SU-DHL-6 (cell line): ENCODE measurements around the gene WDR54.

Experiments used
- H2AFZ ChIP-seq: fragments of 200-600 bp; sonication (generic); 2 replicates; pipeline ENCODE4 v1.6.1; 2014; ENCODE audit warnings: low read depth, mild to moderate bottlenecking, moderate library complexity, mixed read lengths, antibody characterized with exemption, low read length; ENCODE audit not compliant: severe bottlenecking
- H3F3A ChIP-seq: fragments of 200-600 bp; shearing (Covaris generic); 2 replicates; pipeline ENCODE4 v1.6.0; 2016; ENCODE audit warnings: antibody characterized with exemption, mild to moderate bottlenecking; ENCODE audit not compliant: insufficient read depth
- H3K27ac ChIP-seq: fragments of 200-600 bp; sonication (generic); 2 replicates; pipeline ENCODE4 v1.5.1; 2016; ENCODE audit warnings: low read depth, mild to moderate bottlenecking, low read length, moderate library complexity, mixed read lengths
- H3K27me3 ChIP-seq: fragments of 200-600 bp; sonication (generic), shearing (Covaris generic); 2 replicates; pipeline ENCODE4 v1.6.0; 2014; ENCODE audit warnings: mild to moderate bottlenecking, low read length
- H3K36me3 ChIP-seq: fragments of 200-600 bp; sonication (generic); 2 replicates; pipeline ENCODE4 v1.6.1; 2014; ENCODE audit warnings: mild to moderate bottlenecking, low read length, mixed read lengths
- H3K4me2 ChIP-seq: fragments of 300-600, 200-600 bp; shearing (Covaris generic), sonication (generic); 2 replicates; pipeline ENCODE4 v1.6.0; 2014; ENCODE audit warnings: low read length, low read depth, mild to moderate bottlenecking; ENCODE audit not compliant: poor library complexity, severe bottlenecking
- H3K4me3 ChIP-seq: fragments of 200-600 bp; sonication (generic); 2 replicates; pipeline ENCODE4 v1.5.1; 2014; ENCODE audit warnings: antibody characterized with exemption, low read length, mild to moderate bottlenecking, mixed read lengths; ENCODE audit not compliant: insufficient read depth, poor library complexity, severe bottlenecking
- H3K79me2 ChIP-seq: fragments of 200-600 bp; sonication (generic); 2 replicates; pipeline ENCODE4 v1.6.1; 2014; ENCODE audit warnings: mild to moderate bottlenecking, low read length, moderate library complexity; ENCODE audit not compliant: insufficient read depth
- H3K9ac ChIP-seq: fragments of 200-600 bp; sonication (generic); 2 replicates; pipeline ENCODE4 v1.7.0; 2014; ENCODE audit warnings: mild to moderate bottlenecking, low read length
- H3K9me2 ChIP-seq: fragments of 200-600 bp; sonication (generic); replicated peaks from 2 replicates; pipeline ENCODE4 v1.6.1; 2014; ENCODE audit warnings: low read length; ENCODE audit not compliant: insufficient read depth
- H3K9me3 ChIP-seq: fragments of 200-600 bp; sonication (generic); 2 replicates; pipeline ENCODE4 v1.6.1; 2014; ENCODE audit warnings: low read length, mixed read lengths; ENCODE audit not compliant: insufficient read depth
- H4K20me1 ChIP-seq: fragments of 200-600 bp; sonication (generic); 2 replicates; pipeline ENCODE4 v1.6.1; 2014; ENCODE audit warnings: low read depth, mild to moderate bottlenecking, antibody characterized with exemption, low read length, moderate library complexity, mixed read lengths
- EZH2phosphoT487 ChIP-seq: fragments of 200-600 bp; sonication (generic), shearing (Covaris generic); conservative IDR thresholded peaks from 2 replicates; pipeline ENCODE4 v1.6.1; 2018; ENCODE audit warnings: mild to moderate bottlenecking, antibody characterized with exemption, low read length, moderate library complexity, mixed read lengths
- TF ChIP-seq, protein P1 (sequence below): fragments of 200-600 bp; sonication (generic); IDR thresholded peaks from one replicate; pipeline ENCODE4 v1.5.1; 2017; ENCODE audit warnings: antibody characterized with exemption, mild to moderate bottlenecking, low read length, moderate library complexity; ENCODE audit not compliant: insufficient read depth, poor library complexity, severe bottlenecking

Gene WDR54

GRCh38 chr2:74413001-74413698, 8.4 kb upstream of the WDR54 start:
- no peaks in the 10 kb centered on the region for H3K79me2 ChIP-seq
- H3K36me3 ChIP-seq = no peaks in the 10 kb centered on the region
- H3K4me3 ChIP-seq = no peak overlapping the region
- no peaks in the 10 kb centered on the region for H3K27me3 ChIP-seq
- H3K9me3 ChIP-seq = no peaks in the 10 kb centered on the region
- no peaks in the 10 kb centered on the region for H3K9me2 ChIP-seq
- TF ChIP-seq EZH2phosphoT487 = no peak
- TF ChIP-seq, protein P1, sequence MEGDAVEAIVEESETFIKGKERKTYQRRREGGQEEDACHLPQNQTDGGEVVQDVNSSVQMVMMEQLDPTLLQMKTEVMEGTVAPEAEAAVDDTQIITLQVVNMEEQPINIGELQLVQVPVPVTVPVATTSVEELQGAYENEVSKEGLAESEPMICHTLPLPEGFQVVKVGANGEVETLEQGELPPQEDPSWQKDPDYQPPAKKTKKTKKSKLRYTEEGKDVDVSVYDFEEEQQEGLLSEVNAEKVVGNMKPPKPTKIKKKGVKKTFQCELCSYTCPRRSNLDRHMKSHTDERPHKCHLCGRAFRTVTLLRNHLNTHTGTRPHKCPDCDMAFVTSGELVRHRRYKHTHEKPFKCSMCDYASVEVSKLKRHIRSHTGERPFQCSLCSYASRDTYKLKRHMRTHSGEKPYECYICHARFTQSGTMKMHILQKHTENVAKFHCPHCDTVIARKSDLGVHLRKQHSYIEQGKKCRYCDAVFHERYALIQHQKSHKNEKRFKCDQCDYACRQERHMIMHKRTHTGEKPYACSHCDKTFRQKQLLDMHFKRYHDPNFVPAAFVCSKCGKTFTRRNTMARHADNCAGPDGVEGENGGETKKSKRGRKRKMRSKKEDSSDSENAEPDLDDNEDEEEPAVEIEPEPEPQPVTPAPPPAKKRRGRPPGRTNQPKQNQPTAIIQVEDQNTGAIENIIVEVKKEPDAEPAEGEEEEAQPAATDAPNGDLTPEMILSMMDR = no peak
- no peak overlapping the region for H3K4me2 ChIP-seq
- no peaks in the 10 kb centered on the region for H3F3A ChIP-seq
- H4K20me1 ChIP-seq = no peaks in the 10 kb centered on the region
- no peak overlapping the region for H3K9ac ChIP-seq
- no peak overlapping the region for H3K27ac ChIP-seq
- no peak overlapping the region for H2AFZ ChIP-seq

DNA sequence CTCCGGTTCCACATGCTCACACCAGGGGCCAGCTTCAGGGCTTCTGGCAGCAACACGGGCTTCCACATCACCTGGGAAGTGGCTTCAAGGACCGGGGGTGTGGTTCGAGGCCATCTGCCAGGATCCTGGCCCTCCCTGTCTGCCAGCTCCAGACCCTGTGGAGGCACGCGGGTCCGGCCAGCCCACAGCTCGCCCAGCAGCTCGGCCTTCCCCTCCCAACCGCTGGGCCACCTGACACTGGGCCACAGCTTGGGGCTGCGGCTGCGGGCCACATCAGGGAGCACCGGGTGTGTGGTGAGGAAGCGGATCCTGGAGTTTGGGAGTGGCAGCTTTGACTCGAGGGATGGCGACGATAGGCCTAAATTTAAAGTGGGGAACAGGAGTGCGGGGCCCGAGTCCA, 7.1 kb upstream of the WDR54 start:
- Histone ChIP-seq H3K4me3 (no peak overlapping the region), H3K9me3 (no peaks in the 10 kb centered on the region), H3K4me2 (no peak overlapping the region), H2AFZ (no peak overlapping the region), H3K9ac (no peak overlapping the region), H3F3A (no peaks in the 10 kb centered on the region; the same call in 1 of the 2 replicates), H3K27me3 (no peaks in the 10 kb centered on the region), H4K20me1 (no peaks in the 10 kb centered on the region), H3K79me2 (no peaks in the 10 kb centered on the region), H3K27ac (no peak overlapping the region), H3K9me2 (no peaks in the 10 kb centered on the region), H3K36me3 (no peaks in the 10 kb centered on the region)
- no peak for TF ChIP-seq EZH2phosphoT487
- TF ChIP-seq, protein P1 = no peak

DNA sequence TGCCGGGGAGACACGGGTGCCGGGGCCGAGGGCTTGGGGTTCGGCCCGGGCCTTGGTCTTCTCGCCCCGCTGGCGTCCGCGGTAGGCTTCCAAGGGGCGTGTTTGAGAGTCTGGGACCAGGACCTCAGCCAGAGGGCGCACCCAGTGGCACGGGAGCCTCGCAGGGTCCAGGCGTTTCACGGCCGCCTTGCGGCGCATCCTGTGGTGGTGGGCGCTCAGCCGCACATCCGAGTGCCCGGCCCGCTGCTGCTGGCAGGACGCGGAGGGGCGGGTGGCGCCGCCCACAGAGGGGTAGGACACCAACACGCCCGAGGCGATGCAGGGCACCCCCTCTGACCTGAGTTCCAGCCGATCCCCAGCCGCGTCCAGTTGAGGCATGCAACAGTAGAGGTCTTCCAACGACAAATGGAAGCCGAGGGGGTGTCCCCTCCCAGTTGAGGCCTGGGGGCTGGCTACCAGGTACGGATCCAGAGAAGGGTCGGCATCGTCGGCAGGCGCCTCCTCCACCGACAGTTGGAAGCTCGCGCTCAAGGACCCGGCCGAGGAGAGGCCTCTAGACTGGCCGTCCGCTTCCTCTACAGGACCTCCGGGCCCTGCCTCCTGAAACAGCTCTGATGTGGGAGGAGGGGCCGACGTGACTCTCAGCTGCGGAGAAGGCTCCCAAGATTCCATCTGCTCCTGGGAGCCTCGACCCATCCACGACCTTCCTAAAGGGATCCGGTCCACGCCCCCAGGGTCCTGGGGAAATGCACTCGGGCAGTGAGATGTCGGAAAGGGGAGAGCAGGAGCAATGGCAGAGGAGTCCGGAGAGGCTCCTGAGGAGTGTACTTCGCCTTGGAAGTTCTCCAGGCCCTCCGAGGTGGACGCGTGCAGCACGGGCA, 6.4 kb upstream of the WDR54 start:
- H3K36me3 ChIP-seq = no peaks in the 10 kb centered on the region
- no peaks in the 10 kb centered on the region for H3K79me2 ChIP-seq
- no peaks in the 10 kb centered on the region for H4K20me1 ChIP-seq
- no peaks in the 10 kb centered on the region; the same call in 1 of the 2 replicates for H3F3A ChIP-seq
- H3K27ac ChIP-seq = no peak overlapping the region
- no peaks in the 10 kb centered on the region for H3K9me2 ChIP-seq
- H2AFZ ChIP-seq = no peak overlapping the region
- H3K9ac ChIP-seq = no peak overlapping the region
- no peak overlapping the region for H3K4me3 ChIP-seq
- no peaks in the 10 kb centered on the region for H3K27me3 ChIP-seq
- no peaks in the 10 kb centered on the region for H3K9me3 ChIP-seq
- TF ChIP-seq, protein P1 = no peak
- TF ChIP-seq EZH2phosphoT487 = no peak
- H3K4me2 ChIP-seq = no peak overlapping the region
